ENCODE measurements around the gene ANKRD2.

GRCh38 chr10:97522937-97523336 is 49.6 kb upstream of the ANKRD2 start:
- TF ChIP-seq CTCF (IDR thresholded peaks at IDR 0.05) (no peak), EP300 (IDR thresholded peaks at IDR 0.05) (no peak)
